Osteoblast (primary cell): ENCODE results near the gene MKNK1. TPM values are rescaled to one million over a fixed set of nuclear protein-coding genes. Genes with fewer than 3 reads are reported as not detected.

ENCODE experiments used
- DNase-seq: peaks from one replicate; pipeline ENCODE4 v3.0.0; 2011; ENCODE audit warnings: low spot score, mixed read lengths; ENCODE audit not compliant: insufficient read length; ENCODE audit errors: missing footprints
- H2AFZ ChIP-seq: 2 replicates; pipeline ENCODE4 v1.6.0; 2011; ENCODE audit warnings: mild to moderate bottlenecking, low read length
- H3K27ac ChIP-seq: 2 replicates; pipeline ENCODE4 v1.5.1; 2011; ENCODE audit warnings: mild to moderate bottlenecking, low read depth, low read length, moderate library complexity
- H3K27me3 ChIP-seq: 2 replicates; pipeline ENCODE4 v1.6.0; 2012; ENCODE audit warnings: mild to moderate bottlenecking, control low read depth, inconsistent platforms, low read length, moderate library complexity; ENCODE audit not compliant: insufficient read depth
- H3K36me3 ChIP-seq: 2 replicates; pipeline ENCODE4 v1.5.1; 2011; ENCODE audit warnings: mild to moderate bottlenecking, low read length, control low read depth, moderate library complexity; ENCODE audit not compliant: insufficient read depth
- H3K4me1 ChIP-seq: 2 replicates; pipeline ENCODE4 v1.5.1; 2011; ENCODE audit warnings: mild to moderate bottlenecking, low read length, control low read depth, moderate library complexity; ENCODE audit not compliant: insufficient read depth
- H3K4me2 ChIP-seq: 2 replicates; pipeline ENCODE4 v1.6.0; 2011; ENCODE audit warnings: mild to moderate bottlenecking, low read length; ENCODE audit not compliant: insufficient read depth
- H3K4me3 ChIP-seq: fragments of 200-600 bp; sonication (generic); 3 replicates; pipeline ENCODE4 v1.5.1; 2012; ENCODE audit warnings: mild to moderate bottlenecking, low read length, inconsistent platforms; ENCODE audit not compliant: insufficient read depth
- H3K79me2 ChIP-seq: 2 replicates; pipeline ENCODE4 v1.6.0; 2012; ENCODE audit warnings: mild to moderate bottlenecking, low read length, control low read depth, inconsistent platforms; ENCODE audit not compliant: insufficient read depth
- H3K9me3 ChIP-seq: 2 replicates; pipeline ENCODE4 v1.5.1; 2011; ENCODE audit warnings: low read depth, low read length, control low read depth
- H4K20me1 ChIP-seq: 2 replicates; pipeline ENCODE4 v1.6.0; 2012; ENCODE audit warnings: mild to moderate bottlenecking, low read length, control low read depth; ENCODE audit not compliant: insufficient read depth
- CTCF ChIP-seq: IDR thresholded peaks from 2 replicates; pipeline ENCODE4 v1.5.1; 2011; ENCODE audit warnings: mild to moderate bottlenecking, low read depth, low read length, moderate library complexity; ENCODE audit errors: extremely low read depth
- total RNA-seq: library from RNA; depleted of rRNA; stranded (reverse); fragments of >200 nt; gene quantifications from 2 replicates; pipeline ENCODE4 v1.2.3, GENCODE V29; 2012

The MKNK1 gene
- total RNA-seq, 1 donor = 31.8 TPM

DNA sequence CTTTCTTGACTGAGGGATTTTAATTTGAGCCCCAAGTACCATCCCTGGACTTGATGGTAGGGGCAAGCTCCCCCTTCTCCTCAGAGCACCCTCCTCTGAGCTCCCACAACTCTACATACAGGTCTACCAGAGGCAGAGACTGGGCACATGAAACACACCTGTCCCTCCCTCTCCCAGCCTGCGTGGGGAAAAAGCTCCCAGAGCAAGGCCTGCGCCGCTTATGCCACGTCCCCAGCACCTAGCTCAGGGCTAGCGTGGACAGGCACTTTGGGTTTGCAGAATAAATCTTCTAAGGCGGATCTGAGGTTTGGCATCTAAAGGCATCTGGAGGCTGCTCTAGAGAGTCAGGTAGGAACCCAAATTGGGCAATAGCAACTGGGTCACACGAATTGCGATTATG, 45.1 kb downstream of the MKNK1 start:
- H3K4me1 ChIP-seq = no peaks in the 10 kb centered on the region
- H3K9me3 ChIP-seq = no peaks in the 10 kb centered on the region
- no peak overlapping the region for H3K4me3 ChIP-seq
- H3K4me2 ChIP-seq = no peak overlapping the region
- H3K27me3 ChIP-seq = no peaks in the 10 kb centered on the region
- H4K20me1 ChIP-seq = no peaks in the 10 kb centered on the region
- H2AFZ ChIP-seq = no peak overlapping the region
- DNase-seq = no peak
- no peaks in the 10 kb centered on the region for H3K79me2 ChIP-seq
- TF ChIP-seq CTCF = no peak
- no peaks in the 10 kb centered on the region for H3K36me3 ChIP-seq
- H3K27ac ChIP-seq = no peak overlapping the region

- Histone ChIP-seq H3K4me2 (no peak overlapping the region), H3K79me2 (no peaks in the 10 kb centered on the region), H3K36me3 (no peaks in the 10 kb centered on the region), H2AFZ (no peak overlapping the region), H3K27ac (no peak overlapping the region), H3K27me3 (no peaks in the 10 kb centered on the region), H3K4me3 (no peak overlapping the region), H3K9me3 (no peaks in the 10 kb centered on the region), H4K20me1 (no peaks in the 10 kb centered on the region), H3K4me1 (no peaks in the 10 kb centered on the region)
- no peak for TF ChIP-seq CTCF
- no peak for DNase-seq
Measured at GRCh38 chr1:46558141-46558963, 45.7 kb downstream of the MKNK1 start.

DNA sequence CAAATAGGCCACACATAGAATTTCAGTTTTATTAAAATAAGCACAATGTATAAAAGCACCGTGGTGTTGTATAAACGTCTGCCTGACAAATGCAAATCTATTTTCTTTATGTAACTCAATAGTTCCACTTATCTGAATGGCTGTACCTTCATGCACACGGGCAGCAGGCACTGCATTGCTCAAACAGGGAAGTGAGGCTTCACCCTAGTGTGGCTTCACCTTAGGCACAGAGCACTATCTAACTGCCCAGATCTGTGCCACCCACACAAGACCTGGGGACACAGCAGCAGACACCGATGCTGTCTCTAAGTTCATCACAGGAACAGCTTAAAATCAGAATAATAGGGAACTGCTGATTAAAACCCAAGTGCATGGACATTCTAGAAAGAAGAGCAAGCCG, 46.7 kb downstream of the MKNK1 start:
- no peak overlapping the region for H3K4me3 ChIP-seq
- no peaks in the 10 kb centered on the region for H3K9me3 ChIP-seq
- TF ChIP-seq CTCF = no peak
- no peaks in the 10 kb centered on the region for H3K79me2 ChIP-seq
- no peak overlapping the region for H3K4me2 ChIP-seq
- H3K36me3 ChIP-seq = no peaks in the 10 kb centered on the region
- no peaks in the 10 kb centered on the region for H4K20me1 ChIP-seq
- no peaks in the 10 kb centered on the region for H3K4me1 ChIP-seq
- no peak for DNase-seq
- H3K27me3 ChIP-seq = peaks cover 2% of the 10 kb centered on the region
- no peak overlapping the region for H2AFZ ChIP-seq
- H3K27ac ChIP-seq = no peak overlapping the region

DNA sequence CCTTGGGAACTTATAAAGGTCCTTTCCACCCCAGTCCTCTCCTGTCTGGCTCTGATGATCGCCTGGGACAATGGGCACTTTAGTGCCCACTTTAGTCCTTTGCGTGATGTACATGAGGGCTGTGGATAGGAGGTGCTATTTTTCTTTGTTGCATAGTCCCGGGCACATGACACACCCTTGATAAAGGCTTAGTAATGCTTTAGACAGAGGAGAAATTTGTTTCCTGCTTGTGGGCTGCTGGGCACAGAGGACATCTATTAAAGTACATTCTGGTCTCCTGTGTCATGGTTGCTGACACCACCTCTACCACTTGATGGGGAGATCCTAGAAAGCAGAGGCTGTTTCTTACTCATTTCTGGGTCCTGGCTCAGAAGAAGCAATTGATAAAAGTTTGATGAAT, 47.2 kb downstream of the MKNK1 start:
- no peak overlapping the region for H3K4me3 ChIP-seq
- H3K36me3 ChIP-seq = no peaks in the 10 kb centered on the region
- H3K27me3 ChIP-seq = peaks cover 4% of the 10 kb centered on the region
- DNase-seq = peak; percentile 94
- no peaks in the 10 kb centered on the region for H3K9me3 ChIP-seq
- no peaks in the 10 kb centered on the region for H3K79me2 ChIP-seq
- H2AFZ ChIP-seq = no peak overlapping the region
- no peaks in the 10 kb centered on the region for H4K20me1 ChIP-seq
- no peaks in the 10 kb centered on the region for H3K4me1 ChIP-seq
- no peak overlapping the region for H3K27ac ChIP-seq
- no peak overlapping the region for H3K4me2 ChIP-seq
- TF ChIP-seq CTCF = peak; percentile 24
